ENCODE data around the gene TUBAL3.

GRCh38 chr10:5396556-5397300 lies 7.9 kb downstream of the TUBAL3 start:
- TF ChIP-seq EZH2 (IDR thresholded peaks at IDR 0.05; ENCODE audit: low read length, missing control alignments) (no peak), CTCF (conservative IDR thresholded peaks at IDR 0.05 in 1 of 2, IDR thresholded peaks at IDR 0.05 in 1 of 2; ENCODE audit: low read depth in 1 of 2, low read length in 2 of 2) (no peak)

Measured in fibroblast of lung (primary cell).